KOPT-K1 (cell line): ENCODE measurements around the gene TSPAN9.

Experiments used
- H3K27ac ChIP-seq: fragments of 200-600 bp; sonication (generic); 2 replicates; pipeline ENCODE4 v1.5.1; 2016; ENCODE audit warnings: antibody characterized with exemption, mild to moderate bottlenecking, low read depth, low read length; ENCODE audit not compliant: poor library complexity, severe bottlenecking
- H3K36me3 ChIP-seq: fragments of 200-600 bp; sonication (generic); 2 replicates; pipeline ENCODE4 v1.5.1; 2017; ENCODE audit warnings: antibody characterized with exemption, mild to moderate bottlenecking, low read length, moderate library complexity; ENCODE audit not compliant: insufficient read depth
- H3K9me3 ChIP-seq: fragments of 200-600 bp; sonication (generic); 2 replicates; pipeline ENCODE4 v1.5.1; 2017; ENCODE audit warnings: antibody characterized with exemption, low read length, mild to moderate bottlenecking; ENCODE audit not compliant: insufficient read depth, poor library complexity, severe bottlenecking

Gene TSPAN9

DNA sequence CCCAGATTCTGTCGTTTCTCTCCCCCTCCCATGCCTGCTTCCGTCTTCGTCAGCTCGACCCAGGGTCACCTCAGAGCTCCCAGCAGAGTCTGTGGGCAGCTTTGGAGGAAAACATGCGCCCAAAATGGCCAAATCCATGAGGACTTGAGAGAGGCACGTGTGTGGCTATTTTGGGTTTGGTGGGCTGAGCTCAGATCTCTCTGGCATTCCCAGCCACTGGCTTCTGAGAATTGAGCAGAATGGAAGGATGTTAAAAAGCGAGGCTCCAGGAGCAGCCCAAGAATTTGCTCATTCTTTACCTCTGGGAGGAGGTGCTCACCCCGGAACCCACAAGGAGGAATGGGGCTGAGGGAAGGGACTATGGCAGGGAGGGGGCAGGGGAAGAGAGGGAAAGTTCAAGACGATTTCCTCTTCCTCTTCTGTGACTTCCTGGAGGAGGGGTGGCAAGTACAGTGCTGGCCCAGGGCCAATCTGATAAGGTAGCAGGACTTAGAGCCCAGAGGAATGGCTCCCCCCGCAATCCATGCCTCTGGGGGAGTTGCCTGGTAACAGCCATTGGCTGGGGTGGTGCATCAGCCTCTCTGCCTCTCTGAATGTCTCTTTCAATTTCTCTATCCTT, 20.1 kb downstream of the TSPAN9 start:
- no peak overlapping the region for H3K27ac ChIP-seq
- no peaks in the 10 kb centered on the region for H3K36me3 ChIP-seq
- H3K9me3 ChIP-seq, result peaks cover 13% of the 10 kb centered on the region

DNA sequence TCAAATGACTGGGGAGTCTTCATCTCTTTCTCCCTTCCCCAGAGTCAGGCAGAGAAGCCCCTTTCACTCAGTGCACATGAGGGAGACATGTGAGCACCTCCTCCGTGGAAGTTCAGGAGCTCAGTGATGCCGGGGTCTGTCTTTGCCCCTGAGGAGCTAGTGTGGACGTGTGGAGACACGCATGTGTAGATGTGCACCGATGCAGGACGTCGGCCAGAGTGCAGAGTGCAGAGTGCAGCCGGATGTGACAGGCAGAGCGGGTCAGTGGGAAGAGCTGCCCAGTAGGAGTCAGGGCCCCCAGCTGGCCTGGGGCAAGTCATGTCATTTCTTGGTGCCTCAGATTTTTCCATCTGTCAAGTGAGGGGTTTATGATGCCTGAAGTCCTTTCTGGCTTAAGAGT, 20.7 kb downstream of the TSPAN9 start:
- H3K9me3 ChIP-seq, result peaks cover 13% of the 10 kb centered on the region
- no peaks in the 10 kb centered on the region for H3K36me3 ChIP-seq
- no peak overlapping the region for H3K27ac ChIP-seq

DNA sequence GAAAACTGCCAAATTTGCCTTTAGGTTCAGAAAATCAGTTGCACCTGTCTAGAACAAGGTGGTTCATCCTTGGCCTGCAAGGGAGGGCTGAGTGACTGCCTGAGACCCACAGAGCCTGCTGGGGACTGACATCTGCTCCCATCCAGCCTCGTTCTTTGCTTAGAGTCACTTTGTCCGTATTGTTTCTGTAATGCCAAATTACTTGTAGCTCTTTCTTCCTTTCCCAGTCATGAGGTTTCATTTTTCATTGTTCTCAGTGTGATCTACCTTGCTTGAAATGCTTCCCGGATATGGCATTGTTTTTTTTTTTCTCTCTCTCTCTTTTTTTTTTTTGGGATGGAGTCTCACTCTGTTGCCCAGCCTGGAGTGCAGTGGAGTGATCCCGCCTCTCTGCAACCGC, 21.3 kb downstream of the TSPAN9 start:
- Histone ChIP-seq H3K9me3 (peaks cover 13% of the 10 kb centered on the region), H3K36me3 (no peaks in the 10 kb centered on the region), H3K27ac (no peak overlapping the region)

DNA sequence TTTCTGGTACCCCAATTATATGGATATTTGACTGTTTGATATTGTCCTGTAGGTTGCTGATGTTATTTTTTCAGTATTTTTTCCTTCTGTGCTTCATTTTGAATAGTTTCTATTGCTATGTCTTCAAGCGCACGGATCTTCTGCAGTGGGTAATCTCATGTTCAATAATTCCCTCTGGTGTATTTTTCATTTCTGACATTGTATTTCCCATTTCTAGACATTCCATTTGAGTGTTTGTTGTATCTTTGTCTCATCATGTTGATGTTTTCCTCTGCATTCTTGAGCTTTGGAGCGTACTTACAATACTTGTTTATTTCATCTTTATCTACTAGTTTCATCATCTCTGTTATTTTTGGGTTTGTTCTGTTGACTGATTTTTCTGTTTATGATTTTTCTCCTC, 22.0 kb downstream of the TSPAN9 start:
- H3K27ac ChIP-seq, result no peak overlapping the region
- H3K36me3 ChIP-seq, result no peaks in the 10 kb centered on the region
- peaks cover 13% of the 10 kb centered on the region for H3K9me3 ChIP-seq

DNA sequence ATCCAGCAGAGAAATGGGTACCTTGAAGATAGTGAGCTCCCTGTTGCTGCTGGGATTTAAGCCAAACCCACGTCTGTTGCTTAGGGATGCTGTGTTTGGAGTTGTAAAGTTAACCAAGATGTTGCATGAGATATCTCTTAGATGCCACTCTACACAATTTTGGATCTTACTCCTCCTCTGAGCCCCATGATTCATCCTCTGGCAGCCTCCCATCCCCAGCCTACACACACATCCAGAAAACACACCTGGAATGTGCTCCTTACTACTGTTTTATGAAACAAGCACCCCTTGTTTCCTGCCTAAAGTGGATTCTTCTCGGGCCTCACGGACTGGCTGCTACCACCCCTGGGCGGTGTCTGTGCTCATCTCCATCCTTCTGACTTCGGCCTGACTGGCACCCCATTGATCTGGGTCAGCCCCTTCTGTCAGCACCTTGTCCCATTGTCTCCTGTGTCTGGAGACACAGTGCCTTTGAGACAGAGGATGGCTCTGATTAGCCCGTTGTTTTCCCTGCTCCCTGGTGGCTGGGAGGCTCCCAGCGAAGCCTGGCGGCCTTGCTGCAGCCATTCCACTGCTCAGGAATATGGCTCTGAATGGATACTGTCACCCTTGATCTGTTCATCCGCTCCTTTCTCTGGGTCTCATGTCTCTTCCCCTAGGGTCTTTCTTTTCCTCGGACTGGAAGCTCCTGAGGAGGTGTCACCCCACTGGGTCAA, 24.3 kb downstream of the TSPAN9 start:
- H3K36me3 ChIP-seq, result no peaks in the 10 kb centered on the region
- peaks cover 13% of the 10 kb centered on the region for H3K9me3 ChIP-seq
- H3K27ac ChIP-seq, result no peak overlapping the region

DNA sequence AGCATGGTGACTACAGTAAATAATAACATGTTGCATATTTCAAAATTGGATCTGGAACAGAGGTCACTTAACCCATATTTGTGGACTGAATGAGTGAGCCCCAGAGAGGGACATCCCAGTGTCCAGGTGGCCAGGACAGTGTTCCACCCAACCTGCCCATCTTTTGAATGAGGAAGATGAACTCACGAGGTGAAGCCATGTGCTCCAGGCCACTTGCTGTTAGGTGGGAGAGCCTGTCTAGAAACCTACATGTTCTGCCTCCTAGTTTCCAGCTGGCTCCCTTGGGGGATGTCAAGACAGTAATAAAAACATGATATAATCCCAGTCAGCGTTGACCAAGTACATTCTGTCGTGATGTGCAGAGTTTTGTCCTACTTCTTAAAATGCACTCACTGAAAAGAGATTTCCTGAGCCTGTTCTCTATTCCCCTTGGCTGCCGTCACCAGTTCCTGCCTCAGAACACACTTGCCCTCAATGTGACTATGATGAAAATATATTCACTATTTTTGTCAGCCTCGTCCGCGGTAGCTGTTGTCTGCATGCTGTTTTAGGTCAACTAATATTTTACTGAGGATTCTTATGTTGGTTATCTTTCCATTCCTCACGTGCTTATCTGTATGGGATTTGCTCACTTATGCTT, 25.7 kb downstream of the TSPAN9 start:
- H3K36me3 ChIP-seq, result no peaks in the 10 kb centered on the region
- H3K27ac ChIP-seq, result no peak overlapping the region
- H3K9me3 ChIP-seq, result peaks cover 13% of the 10 kb centered on the region

DNA sequence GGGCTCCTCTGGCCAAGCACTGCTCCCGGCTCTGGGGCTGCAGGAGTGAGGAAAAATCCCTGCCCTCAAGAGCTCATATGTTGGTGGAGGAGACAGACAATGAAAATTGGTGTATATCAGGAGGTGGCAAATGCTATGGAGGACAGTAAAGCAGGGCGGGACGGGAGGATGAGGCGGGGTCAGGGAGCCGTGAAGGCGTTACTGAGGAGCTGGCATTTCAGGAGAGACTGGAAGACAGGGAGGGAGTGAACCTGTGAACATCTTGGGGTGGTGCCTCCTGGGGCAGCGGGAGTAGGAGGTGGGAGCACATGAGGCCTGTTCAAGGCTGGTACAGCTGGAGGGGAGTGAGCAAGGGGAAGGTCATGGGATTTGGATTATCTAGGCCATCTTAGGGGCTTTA, 26.6 kb downstream of the TSPAN9 start:
- Histone ChIP-seq H3K36me3 (no peaks in the 10 kb centered on the region), H3K9me3 (peaks cover 7% of the 10 kb centered on the region), H3K27ac (no peak overlapping the region)

DNA sequence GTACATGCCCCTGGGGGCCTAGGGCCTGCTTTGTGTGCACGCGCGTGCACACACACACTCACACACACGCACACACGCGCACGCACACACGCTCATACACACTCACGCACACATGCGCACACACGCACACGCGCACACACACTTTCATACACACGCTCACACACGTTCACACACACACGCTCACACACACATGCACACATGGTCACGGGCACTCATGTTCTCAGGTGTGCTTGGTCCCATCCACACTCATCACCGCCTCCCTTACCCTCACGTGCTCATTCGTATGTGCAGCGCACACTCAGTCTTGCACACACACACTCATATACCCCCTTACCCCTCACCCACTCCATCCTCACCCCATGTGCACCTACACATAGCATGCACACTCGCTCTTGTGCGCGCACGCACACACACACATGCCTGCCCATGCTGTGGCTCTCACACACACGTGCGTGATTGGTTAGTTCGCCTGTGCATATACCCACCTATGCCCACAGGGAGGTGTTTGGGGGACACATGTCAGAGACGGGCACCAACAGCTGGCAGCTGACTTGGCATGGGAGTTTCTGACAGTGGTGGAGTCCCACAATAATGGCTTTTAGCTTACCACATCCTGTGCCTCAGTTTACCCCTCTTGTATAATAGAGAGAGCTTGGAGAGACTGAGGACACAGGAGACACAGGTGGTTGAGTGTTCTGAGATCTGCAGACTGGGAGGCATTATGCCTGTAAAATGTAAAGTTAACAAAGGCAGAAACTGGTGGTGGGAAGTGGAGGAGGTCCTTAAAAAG, 28.7 kb downstream of the TSPAN9 start:
- H3K27ac ChIP-seq, result no peak overlapping the region
- H3K9me3 ChIP-seq, result no peaks in the 10 kb centered on the region
- H3K36me3 ChIP-seq, result no peaks in the 10 kb centered on the region

DNA sequence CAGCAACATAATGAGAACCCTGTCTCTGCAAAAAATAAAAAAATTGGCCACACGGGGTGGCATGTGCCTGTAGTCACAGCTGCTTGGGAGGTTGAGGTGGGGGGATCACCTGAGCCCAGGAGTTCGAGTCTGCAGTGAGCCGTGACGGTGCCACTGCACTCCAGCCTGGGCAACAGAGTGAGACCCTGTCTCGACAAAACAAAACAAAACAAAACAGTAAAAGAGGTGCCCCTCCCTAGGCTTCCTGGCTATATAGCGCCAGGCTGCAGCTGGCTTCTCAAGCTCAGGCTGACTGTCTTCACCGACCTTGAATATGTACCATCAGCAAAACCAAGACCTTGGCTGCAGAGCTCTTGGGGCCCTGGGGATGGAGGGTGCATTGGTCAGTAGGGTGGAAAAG, 29.4 kb downstream of the TSPAN9 start:
- Histone ChIP-seq H3K36me3 (no peaks in the 10 kb centered on the region), H3K27ac (no peak overlapping the region), H3K9me3 (no peaks in the 10 kb centered on the region)

DNA sequence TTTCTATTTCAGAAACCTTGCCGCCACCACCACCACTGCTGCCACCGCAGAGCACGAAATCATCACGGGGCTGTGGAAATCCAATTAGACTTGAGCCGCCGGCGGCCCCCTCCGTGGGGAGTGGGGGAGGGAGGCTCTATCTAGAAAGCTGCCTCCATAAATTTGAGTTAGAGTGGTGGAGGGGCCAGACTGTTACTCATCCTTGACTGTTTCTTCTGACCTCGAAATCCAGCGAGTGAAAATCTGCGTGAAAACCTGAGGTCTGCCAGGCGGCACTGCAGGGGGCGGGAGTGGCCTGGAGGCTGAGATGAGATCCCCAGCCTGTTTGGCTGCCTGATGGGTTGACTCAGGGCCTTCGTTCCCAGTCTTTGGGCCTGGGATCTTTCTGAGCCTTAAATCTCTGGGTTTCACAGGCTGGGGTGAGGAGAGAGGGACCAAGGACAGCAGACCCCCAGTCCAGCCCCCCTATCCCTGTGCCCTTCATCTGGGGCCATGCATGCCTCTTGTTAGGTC, 29.9 kb downstream of the TSPAN9 start:
- H3K9me3 ChIP-seq, result no peaks in the 10 kb centered on the region
- no peak overlapping the region for H3K27ac ChIP-seq
- no peaks in the 10 kb centered on the region for H3K36me3 ChIP-seq

DNA sequence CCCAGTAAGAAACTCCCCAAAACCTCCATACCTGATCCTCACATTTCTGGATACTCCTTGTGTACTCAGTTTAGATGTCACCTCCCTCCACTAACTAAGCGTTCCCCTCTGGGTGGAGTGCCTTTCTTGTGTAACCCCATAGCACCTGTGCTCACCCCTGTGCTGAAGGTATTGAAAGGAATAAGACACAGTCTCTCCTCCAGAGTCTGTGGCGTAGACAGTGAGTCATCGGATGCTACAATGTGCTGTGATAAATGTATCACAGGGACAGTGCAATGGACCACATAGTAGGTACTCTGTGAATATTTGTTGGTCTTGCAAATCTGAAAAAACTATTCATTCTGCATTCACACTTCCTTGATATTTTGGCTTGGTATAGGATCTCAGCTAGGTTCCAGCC, 30.8 kb downstream of the TSPAN9 start:
- Histone ChIP-seq H3K36me3 (no peaks in the 10 kb centered on the region), H3K27ac (no peak overlapping the region)

DNA sequence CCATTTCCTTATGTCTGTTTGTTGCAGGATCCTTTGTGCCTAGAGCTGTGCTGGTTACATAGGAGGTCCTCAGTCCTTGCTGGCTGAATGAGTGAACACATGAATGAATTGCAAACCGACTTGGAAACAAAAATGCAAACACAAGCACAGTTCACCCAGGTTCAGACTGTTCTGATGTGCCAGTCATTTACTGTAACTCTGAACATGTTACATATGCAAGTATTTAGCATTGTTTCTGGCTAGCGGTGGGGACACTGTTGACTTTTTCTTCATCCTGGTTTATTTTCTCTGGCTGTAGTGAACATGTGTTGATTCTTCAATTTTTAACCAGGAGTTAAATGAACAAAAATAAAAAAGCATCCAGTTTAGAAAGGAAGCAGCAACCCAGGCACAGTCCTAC, 33.4 kb downstream of the TSPAN9 start:
- Histone ChIP-seq H3K27ac (no peak overlapping the region), H3K36me3 (no peaks in the 10 kb centered on the region), H3K9me3 (no peaks in the 10 kb centered on the region)

More for the DNA sequence above, 30.8 kb downstream of the TSPAN9 start:
- H3K9me3 ChIP-seq, result no peaks in the 10 kb centered on the region

DNA sequence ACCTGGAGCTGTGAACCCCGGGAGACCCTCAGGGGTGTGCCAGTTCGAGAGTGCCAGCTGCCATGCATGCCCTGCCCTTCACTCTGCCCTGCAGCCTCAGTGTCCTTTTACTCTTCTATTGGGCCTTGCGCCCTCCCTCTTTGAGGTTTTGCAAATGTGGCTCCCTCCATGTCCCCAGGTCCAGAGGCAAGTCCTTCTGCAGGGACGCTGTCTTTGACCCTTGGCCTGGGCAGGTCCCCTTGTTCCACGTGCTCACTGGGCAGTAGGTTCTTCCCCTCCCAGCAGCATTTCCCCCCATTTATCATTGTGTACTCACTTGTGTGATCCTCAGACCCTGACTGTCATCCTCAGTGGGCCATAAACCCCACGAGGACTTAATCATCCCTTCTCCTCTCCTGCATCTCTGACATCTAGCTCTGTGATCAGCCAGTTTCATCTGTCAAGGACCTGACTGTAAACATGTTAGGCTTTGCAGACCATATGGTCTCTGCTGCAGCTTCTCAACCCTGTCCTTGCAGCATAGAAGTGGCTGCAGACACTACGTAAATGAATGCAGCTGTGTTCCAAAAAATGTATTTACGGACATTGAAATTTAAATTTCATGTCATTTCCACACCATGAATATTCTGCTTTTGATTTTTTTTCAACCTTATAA, 36.6 kb downstream of the TSPAN9 start:
- Histone ChIP-seq H3K27ac (no peak overlapping the region), H3K9me3 (no peaks in the 10 kb centered on the region), H3K36me3 (no peaks in the 10 kb centered on the region)

DNA sequence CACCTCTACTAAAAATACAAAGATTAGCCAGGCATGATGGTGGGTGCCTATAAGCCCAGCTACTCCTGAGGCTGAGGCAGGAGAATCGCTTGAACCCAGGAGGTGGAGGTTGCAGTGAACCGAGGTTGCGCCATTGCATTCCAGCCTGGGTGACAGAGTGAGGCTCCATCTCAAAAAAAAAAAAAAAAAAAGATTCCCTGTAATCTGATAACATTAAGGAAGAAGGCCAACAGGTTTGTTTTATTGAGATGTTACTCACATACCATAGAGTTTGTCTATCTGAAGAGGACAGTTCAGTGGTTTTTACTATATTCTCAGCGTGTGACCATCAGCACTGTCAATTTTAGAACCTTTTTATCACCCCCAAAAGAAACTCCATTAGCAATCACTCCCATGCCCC, 37.5 kb downstream of the TSPAN9 start:
- Histone ChIP-seq H3K27ac (no peak overlapping the region), H3K36me3 (no peaks in the 10 kb centered on the region), H3K9me3 (no peaks in the 10 kb centered on the region)

DNA sequence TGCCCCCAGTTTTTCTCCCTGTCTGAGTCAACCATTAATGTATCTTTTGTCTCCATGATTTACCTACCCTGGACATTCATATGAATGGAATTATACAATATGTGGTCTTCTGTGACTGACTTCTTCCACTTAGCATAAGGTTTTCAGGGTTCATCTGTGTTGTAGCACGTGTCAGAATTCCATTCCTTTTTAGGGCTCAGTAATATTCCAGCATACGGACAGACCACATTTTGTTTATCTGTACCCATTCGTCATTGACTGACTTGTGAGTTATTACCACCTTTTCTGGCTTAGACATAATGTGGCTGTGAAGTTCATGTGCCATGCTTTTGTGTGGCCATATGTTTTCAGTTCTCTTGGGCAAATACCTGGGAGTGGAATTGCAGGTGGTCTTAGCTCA, 37.9 kb downstream of the TSPAN9 start:
- H3K36me3 ChIP-seq, result no peaks in the 10 kb centered on the region
- H3K9me3 ChIP-seq, result no peaks in the 10 kb centered on the region
- no peak overlapping the region for H3K27ac ChIP-seq
